Activated CD8-positive, alpha-beta T cell treated with anti-CD3 and anti-CD28 coated beads for 36 hours (primary cell): Measurements from ENCODE around the gene FBXO7. TPM values are rescaled to one million over a fixed set of nuclear protein-coding genes. Genes with fewer than 3 reads are reported as not detected.

Experiments
- ATAC-seq: fragments of 200-7000 bp; cut with Tn5 transposase; one replicate; pipeline ENCODE4 v1.10.0; 2021; ENCODE audit warnings: mild to moderate bottlenecking, moderate library complexity
- CTCF ChIA-PET: fragments of 350-600 bp; sonication (Branson Sonifier 250); formaldehyde crosslinking; loops from one replicate; lab custom pipeline; 2021; ENCODE audit warnings: antibody characterized with exemption; lab: Charles Lee
- POLR2A ChIA-PET: fragments of 350-600 bp; sonication (Branson Sonifier 250); formaldehyde crosslinking; loops from one replicate; lab custom pipeline; 2021; ENCODE audit warnings: antibody characterized with exemption; lab: Charles Lee
- DNase-seq: peaks from one replicate; pipeline ENCODE4 v3.0.0-alpha.2; 2020
- H3K27ac Mint-ChIP-seq: one replicate; pipeline ENCODE4 v1.8.0; 2021; ENCODE audit warnings: mild to moderate bottlenecking, mixed read lengths
- H3K27me3 Mint-ChIP-seq: one replicate; pipeline ENCODE4 v1.8.0; 2021; ENCODE audit warnings: mixed read lengths
- H3K36me3 Mint-ChIP-seq: one replicate; pipeline ENCODE4 v1.8.0; 2021; ENCODE audit warnings: low read depth, mixed read lengths
- H3K4me1 Mint-ChIP-seq: one replicate; pipeline ENCODE4 v1.8.0; 2021; ENCODE audit warnings: low read depth, mixed read lengths
- H3K4me3 Mint-ChIP-seq: one replicate; pipeline ENCODE4 v1.8.0; 2021; ENCODE audit warnings: mild to moderate bottlenecking, moderate library complexity, mixed read lengths
- H3K9me3 Mint-ChIP-seq: one replicate; pipeline ENCODE4 v1.8.0; 2021; ENCODE audit warnings: mixed read lengths
- CTCF ChIP-seq: fragments of 200-600 bp; IDR thresholded peaks from one replicate; pipeline ENCODE4 v1.8.0; 2022; ENCODE audit warnings: antibody characterized with exemption, mild to moderate bottlenecking
- intact Hi-C: fragments of 100-400 bp; cut with micrococcal nuclease; formaldehyde crosslinking; loops from one replicate; pipeline ENCODE4 v1.10.0; 2022
- total RNA-seq, 2 experiments: library from RNA; stranded (reverse); gene quantifications; one replicate each; pipeline ENCODE4 v1.2.3, GENCODE V29; 2021

Gene FBXO7
- total RNA-seq, 2 experiments from 2014 or later: 77.2 to 78.1 TPM

GRCh38 chr22:32534252-32535235 is 59.9 kb downstream of the FBXO7 start:
- no peaks in the 10 kb centered on the region for H3K27me3 Mint-ChIP-seq
- ChIA-PET CTCF (interaction anchor here (1.4 kb wide), 1 partner anchor 262 kb away, joined by 5 read pairs; no protein-coding TSS in a partner anchor), POLR2A (interaction anchor here (0.6 kb wide), 1 partner anchor 36 kb away, joined by 3 read pairs; no protein-coding TSS in a partner anchor)
- intact Hi-C loops: loop anchor here (10.0 kb wide), 1 partner anchor 450 kb away; no protein-coding TSS in a partner anchor
- TF ChIP-seq CTCF: no peak
- no peaks in the 10 kb centered on the region for H3K36me3 Mint-ChIP-seq
- H3K27ac Mint-ChIP-seq: no peak overlapping the region
- H3K9me3 Mint-ChIP-seq: no peaks in the 10 kb centered on the region
- DNase-seq (no peak), ATAC-seq (no peak)
- H3K4me1 Mint-ChIP-seq: no peaks in the 10 kb centered on the region
- no peak overlapping the region for H3K4me3 Mint-ChIP-seq

GRCh38 chr22:32535531-32536190 is 61.0 kb downstream of the FBXO7 start:
- CTCF ChIA-PET: interaction anchor here (1.4 kb wide), 1 partner anchor 261 kb away, joined by 5 read pairs; no protein-coding TSS in a partner anchor
- no peaks in the 10 kb centered on the region for H3K27me3 Mint-ChIP-seq
- H3K27ac Mint-ChIP-seq: no peak overlapping the region
- no peak for ATAC-seq
- no peak for DNase-seq
- no peaks in the 10 kb centered on the region for H3K36me3 Mint-ChIP-seq
- no peaks in the 10 kb centered on the region for H3K9me3 Mint-ChIP-seq
- intact Hi-C loops: loop anchor here (10.0 kb wide), 1 partner anchor 449 kb away; no protein-coding TSS in a partner anchor
- H3K4me3 Mint-ChIP-seq: no peak overlapping the region
- no peak for TF ChIP-seq CTCF
- POLR2A ChIA-PET: no interaction called here
- H3K4me1 Mint-ChIP-seq: no peaks in the 10 kb centered on the region

GRCh38 chr22:32536352-32536751 is 61.7 kb downstream of the FBXO7 start:
- no peak for TF ChIP-seq CTCF
- ATAC-seq: no peak
- Mint-ChIP-seq H3K4me1 (no peaks in the 10 kb centered on the region), H3K27ac (no peak overlapping the region), H3K4me3 (no peak overlapping the region), H3K36me3 (no peaks in the 10 kb centered on the region), H3K27me3 (no peaks in the 10 kb centered on the region), H3K9me3 (no peaks in the 10 kb centered on the region)
- CTCF ChIA-PET: interaction anchor here (1.4 kb wide), 1 partner anchor 261 kb away, joined by 5 read pairs; no protein-coding TSS in a partner anchor
- no peak for DNase-seq
- intact Hi-C loops: loop anchor here (10.0 kb wide), 1 partner anchor 448 kb away; no protein-coding TSS in a partner anchor
- POLR2A ChIA-PET: no interaction called here

- no peak for ATAC-seq
- CTCF ChIA-PET: interaction anchor here (2.0 kb wide), 1 partner anchor 258 kb away, joined by 6 read pairs; no protein-coding TSS in a partner anchor
Observed at GRCh38 chr22:32538521-32538920, 63.9 kb downstream of the FBXO7 start.

More at GRCh38 chr22:32538521-32538920, 63.9 kb downstream of the FBXO7 start:
- TF ChIP-seq CTCF: no peak
- Mint-ChIP-seq H3K4me1 (no peaks in the 10 kb centered on the region), H3K9me3 (no peaks in the 10 kb centered on the region), H3K27ac (no peak overlapping the region), H3K36me3 (no peaks in the 10 kb centered on the region), H3K4me3 (no peak overlapping the region), H3K27me3 (no peaks in the 10 kb centered on the region)
- no peak for DNase-seq
- POLR2A ChIA-PET: no interaction called here
- intact Hi-C loops: loop anchor here (10.0 kb wide), 1 partner anchor 446 kb away; no protein-coding TSS in a partner anchor
